Motor neuron (in vitro differentiated cells): ENCODE measurements around the gene RNF2. TPM values are rescaled to one million over a fixed set of nuclear protein-coding genes. Genes with fewer than 3 reads are reported as not detected.

Source experiments
- ATAC-seq, 8 experiments: fragments of 200-7000 bp; cut with Tn5 transposase; replicated peaks in 6 of 8; 2 replicates each; pipeline ENCODE4 v1.8.0; 2021; ENCODE audit warnings: mild to moderate bottlenecking in 8 of 8, moderate library complexity in 8 of 8
- H3K27ac ChIP-seq, 2 donors: fragments of 250-450 bp; sonication (Bioruptor Pico); 2 replicates each; pipeline ENCODE4 v1.9.0; 2021; ENCODE audit warnings: antibody characterized with exemption in 2 of 2, mild to moderate bottlenecking in 2 of 2, moderate library complexity in 1 of 2
- H3K4me1 ChIP-seq, 2 donors: fragments of 250-450 bp; sonication (Bioruptor Pico); replicated peaks in 1 of 2; 2 replicates each; pipeline ENCODE4 v1.6.1; 2021; ENCODE audit warnings: antibody characterized with exemption in 2 of 2, mild to moderate bottlenecking in 2 of 2, moderate library complexity in 1 of 2
- H3K4me3 ChIP-seq, 5 donors: fragments of 250-450 bp; sonication (Bioruptor Pico); 2 replicates each; pipeline ENCODE4 v1.9.0; 2021; ENCODE audit warnings: antibody characterized with exemption in 5 of 5, mild to moderate bottlenecking in 5 of 5, moderate library complexity in 4 of 5
- WGBS, 10 experiments: fragments of 450-650 bp; shearing (Covaris generic); methylation state at CpG; one replicate each; pipeline ENCODE4 v1.0.0; 2022; 5-methylcytosine and 5-hydroxymethylcytosine counted together
- in situ Hi-C, 9 experiments: fragments of 400-800 bp; cut with MboI; loops; one replicate each; pipeline ENCODE4 v1.15.0; 2021; ENCODE audit warnings: low sequenced_read_pairs in 9 of 9, low pct_unique_long_range_greater_than_20kb in 2 of 9; ENCODE audit not compliant: unreplicated experiment in 9 of 9
- total RNA-seq, 8 experiments: library from RNA; unstranded; fragments of 300-600 nt; gene quantifications; 2 replicates each; pipeline versions ENCODE4 v1.2.3 to v1.2.4, GENCODE V29; 2022

The RNF2 gene
- total RNA-seq, 8 experiments from 2014 or later = 9.5 to 60.4 (median 41.3) TPM

DNA sequence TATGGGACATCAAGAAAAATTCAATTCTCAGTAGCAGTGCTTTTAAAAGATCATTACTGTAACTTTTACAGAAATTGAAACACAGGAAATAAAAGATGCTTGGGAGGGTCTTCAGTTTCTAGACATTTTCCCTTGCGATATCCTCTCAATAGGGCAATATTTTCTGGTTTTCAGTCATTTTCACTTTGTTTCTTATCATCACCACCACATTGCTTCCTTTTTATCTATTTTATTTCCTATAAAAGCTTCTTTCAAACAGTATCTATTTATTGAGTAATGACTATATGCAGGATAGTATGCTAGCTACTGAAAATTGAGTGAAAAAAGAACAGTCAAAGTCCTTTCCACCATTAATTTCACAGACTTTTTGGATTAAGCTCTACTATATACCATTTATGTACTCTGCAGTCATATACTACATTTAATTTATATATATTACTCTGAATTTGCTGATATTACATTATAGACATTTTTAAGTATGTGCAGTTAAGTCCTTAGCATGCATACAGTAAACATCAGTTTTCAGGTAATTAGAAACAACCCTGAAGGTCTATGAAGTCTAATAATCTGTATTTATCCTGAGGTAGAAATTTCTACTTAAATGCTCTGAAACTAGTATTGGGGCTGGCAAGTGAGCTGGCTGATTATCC is 92.7 kb downstream of the RNF2 start:
- no peak overlapping the region for H3K27ac ChIP-seq
- no peak for ATAC-seq
- H3K4me1 ChIP-seq = no peaks in the 10 kb centered on the region
- H3K4me3 ChIP-seq = no peak overlapping the region
- in situ Hi-C loops = loop anchor here in 1 of 9 experiments (25.0 kb wide), 1 partner anchor 326 kb away; no protein-coding TSS in a partner anchor
- WGBS, 10 experiments = 78 to 100% (median 100%) methylated on average over 1 of the region's 1 CpG

DNA sequence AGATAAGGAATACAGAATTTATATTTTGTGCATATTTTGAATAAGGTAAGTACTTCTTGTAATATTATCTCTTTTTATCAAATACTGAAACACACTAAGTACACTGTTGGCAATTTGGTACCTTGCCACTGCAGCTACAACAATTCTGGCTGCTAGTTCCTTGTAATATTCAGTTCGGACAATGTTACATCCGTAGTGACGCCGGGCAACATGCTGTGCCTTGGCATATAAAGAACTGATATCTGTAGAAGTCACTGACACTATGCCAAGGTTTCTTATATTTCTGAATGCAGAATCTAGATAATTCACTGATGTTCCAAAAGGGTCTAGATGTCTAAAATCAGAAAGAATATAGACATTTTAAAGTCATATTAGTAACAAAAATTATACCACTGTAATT is 93.9 kb downstream of the RNF2 start:
- no peak overlapping the region for H3K27ac ChIP-seq
- no peak overlapping the region for H3K4me3 ChIP-seq
- no peak for ATAC-seq
- no peaks in the 10 kb centered on the region for H3K4me1 ChIP-seq
- in situ Hi-C loops = loop anchor here in 1 of 9 experiments (25.0 kb wide), 1 partner anchor 327 kb away; no protein-coding TSS in a partner anchor
- 91 to 100% (median 95%) methylated on average over 1 to 4 of the region's 4 CpGs; no CpG with 5 or more reads in 1 of the 10 experiments for WGBS, 10 experiments

DNA sequence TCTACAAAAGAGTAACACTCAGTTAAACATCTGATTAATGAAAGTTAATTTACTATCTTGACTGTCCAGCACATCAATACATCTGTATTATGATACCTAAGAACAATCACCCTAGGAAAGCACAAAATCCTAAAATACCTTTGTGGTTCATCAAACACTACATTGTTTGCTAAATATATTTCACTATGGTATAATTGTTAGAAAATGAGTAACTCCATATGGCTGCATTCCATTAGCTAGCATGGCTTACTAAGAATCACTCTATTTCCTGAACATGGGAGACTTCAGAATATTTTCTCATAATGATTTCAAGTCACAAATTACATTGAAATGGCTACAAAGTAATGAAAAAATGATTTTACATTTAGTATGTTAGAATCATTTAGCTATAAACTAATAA is 98.9 kb downstream of the RNF2 start:
- in situ Hi-C loops = loop anchor here in 1 of 9 experiments (25.0 kb wide), 1 partner anchor 332 kb away; no protein-coding TSS in a partner anchor
- H3K4me1 ChIP-seq = no peaks in the 10 kb centered on the region
- no peak for ATAC-seq

DNA sequence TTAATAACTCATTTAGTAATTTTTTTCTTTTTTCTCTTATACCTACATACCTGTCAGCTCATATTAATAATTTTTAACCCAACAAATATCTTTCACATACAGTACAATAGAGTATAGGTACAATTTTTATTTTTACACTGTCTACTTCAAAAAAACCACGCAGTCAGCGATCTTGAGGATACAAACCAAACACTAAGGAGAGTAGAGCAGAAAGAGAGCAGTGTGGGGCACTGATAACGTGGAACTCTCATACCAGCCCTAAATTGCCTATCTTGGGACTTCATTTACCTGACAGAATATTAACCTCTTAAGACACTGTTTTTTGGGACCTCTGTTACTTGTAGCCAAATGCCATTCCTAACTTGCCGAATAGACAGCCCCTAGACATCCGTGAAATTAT is 105.9 kb downstream of the RNF2 start:
- 76 to 100% (median 94%) methylated on average over 2 to 5 of the region's 5 CpGs for WGBS, 10 experiments
- Histone ChIP-seq H3K4me1 (peaks cover 4 to 8% of the 10 kb centered on the region in 2 donors), H3K27ac (no peak overlapping the region), H3K4me3 (no peak overlapping the region)
- in situ Hi-C loops = loop anchor here in 3 of 9 experiments (25.0 kb wide), 1 partner anchor 339 kb away; no protein-coding TSS in a partner anchor
- no peak for ATAC-seq

More for the DNA sequence above, 98.9 kb downstream of the RNF2 start:
- Histone ChIP-seq H3K27ac (no peak overlapping the region), H3K4me3 (no peak overlapping the region)

Other genes starting within 250 kb of the RNF2 start
- 10 to 100 TPM in 3 of 8 experiments, 1 to 10 TPM in 3, under 1 TPM in 2; 0.18 to 16.5 (median 6.9) TPM for gene NIBAN1, start 71.0 kb upstream of the RNF2 start, total RNA-seq
- gene TRMT1L, start 111.4 kb downstream of the RNF2 start, total RNA-seq = 10 to 100 TPM in 7 of 8 experiments, 1 to 10 TPM in 1; 8.4 to 25.7 (median 20.8) TPM
- gene SWT1, start 111.6 kb downstream of the RNF2 start, total RNA-seq = 10 to 100 TPM in 5 of 8 experiments, 1 to 10 TPM in 3; 5.2 to 17.0 (median 10.7) TPM